Large intestine (tissue), 3 donors: ENCODE data around the gene B4GALT5. TPM values are rescaled to one million over a fixed set of nuclear protein-coding genes. Genes with fewer than 3 reads are reported as not detected.

Experiments used
- DNase-seq, 2 donors: peaks; one replicate each; pipeline versions ENCODE4 v3.0.0 to v3.0.0-alpha.2; 2013
- H3K27ac ChIP-seq: one replicate; pipeline ENCODE4 v1.5.1; 2013; ENCODE audit warnings: low read length
- H3K27me3 ChIP-seq: 2 replicates; pipeline ENCODE4 v1.6.1; 2013; ENCODE audit warnings: low read length; ENCODE audit not compliant: control insufficient read depth, insufficient read depth
- H3K36me3 ChIP-seq: 2 replicates; pipeline ENCODE4 v1.6.1; 2013; ENCODE audit warnings: low read length; ENCODE audit not compliant: control insufficient read depth, insufficient read depth
- H3K4me1 ChIP-seq: one replicate; pipeline ENCODE4 v1.6.1; 2013; ENCODE audit warnings: low read length; ENCODE audit not compliant: control insufficient read depth, insufficient read depth
- H3K4me3 ChIP-seq: one replicate; pipeline ENCODE4 v1.5.1; 2013; ENCODE audit warnings: low read length
- H3K9me3 ChIP-seq: one replicate; pipeline ENCODE4 v1.6.1; 2013; ENCODE audit warnings: mild to moderate bottlenecking, low read depth, low read length, moderate library complexity; ENCODE audit not compliant: control insufficient read depth
- WGBS: methylation state at CpG from one replicate; pipeline ENCODE4 v1.1.5; 2013; ENCODE audit warnings: low lambda C conversion rate; ENCODE audit not compliant: insufficient coverage; 5-methylcytosine and 5-hydroxymethylcytosine counted together
- polyA plus RNA-seq: library from polyadenylated mRNA; unstranded; fragments of 120-200 nt; gene quantifications from one replicate; pipeline ENCODE4 v1.2.1, GENCODE V29; 2013

Gene B4GALT5
- polyA plus RNA-seq, 1 donor: 51.2 TPM

DNA sequence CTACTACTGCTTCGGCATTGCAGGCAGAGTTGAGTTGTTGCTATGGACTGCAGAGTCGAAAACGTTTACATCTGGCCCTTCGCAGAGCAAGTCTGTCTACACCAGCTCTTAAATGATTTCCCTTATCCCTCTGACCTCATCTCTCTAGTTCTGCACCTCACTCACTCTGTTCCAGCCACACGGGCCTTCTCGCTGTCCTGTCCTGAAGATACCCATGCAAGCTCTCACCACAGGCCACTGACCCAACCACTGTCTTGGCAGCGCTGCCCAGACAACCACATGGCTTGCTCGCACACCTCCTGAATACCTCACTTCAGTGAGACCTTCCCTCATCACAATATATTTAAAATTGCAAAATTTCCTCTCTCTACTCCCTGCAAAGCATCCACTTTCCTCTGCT lies 31.4 kb downstream of the B4GALT5 start:
- Histone ChIP-seq H3K4me1 (peaks cover 75% of the 10 kb centered on the region), H3K4me3 (no peak overlapping the region), H3K27me3 (no peaks in the 10 kb centered on the region), H3K9me3 (no peaks in the 10 kb centered on the region), H3K27ac (peak overlapping the region; percentile 90), H3K36me3 (no peaks in the 10 kb centered on the region)
- DNase-seq: no peak
- WGBS: no CpG with 5 or more reads among the region's 8 CpGs

GRCh38 chr20:49681850-49682216 lies 31.8 kb downstream of the B4GALT5 start:
- 100% methylated on average over 1 of the region's 3 CpGs for WGBS
- H3K36me3 ChIP-seq: no peaks in the 10 kb centered on the region
- no peaks in the 10 kb centered on the region for H3K27me3 ChIP-seq
- H3K4me3 ChIP-seq: no peak overlapping the region
- peaks cover 75% of the 10 kb centered on the region for H3K4me1 ChIP-seq
- no peaks in the 10 kb centered on the region for H3K9me3 ChIP-seq
- peak overlapping the region; percentile 90 for H3K27ac ChIP-seq
- no peak for DNase-seq

DNA sequence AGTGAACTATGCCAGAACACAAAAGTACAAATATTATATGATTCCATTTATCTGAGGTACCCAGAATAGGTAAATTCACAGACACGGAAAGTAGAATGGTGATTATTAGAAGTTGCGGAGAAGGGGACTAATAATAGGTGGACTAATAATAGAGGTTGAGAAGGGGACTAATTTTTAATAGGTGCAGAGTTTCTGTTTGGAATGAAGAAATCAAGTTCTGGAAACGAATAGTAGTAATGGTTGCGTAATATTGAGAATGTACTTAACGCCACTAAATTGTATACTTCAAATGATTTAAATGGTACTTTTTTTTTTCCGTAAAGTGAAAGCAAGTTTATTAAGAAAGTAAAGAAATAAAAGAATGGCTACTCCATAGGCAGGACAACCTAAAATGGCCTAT lies 33.2 kb downstream of the B4GALT5 start:
- WGBS: 50% methylated on average over 5 of the region's 6 CpGs
- no peak overlapping the region for H3K4me3 ChIP-seq
- H3K27ac ChIP-seq: peak overlapping the region; percentile 90
- no peaks in the 10 kb centered on the region for H3K9me3 ChIP-seq
- no peak for DNase-seq
- no peaks in the 10 kb centered on the region for H3K27me3 ChIP-seq
- peaks cover 75% of the 10 kb centered on the region for H3K4me1 ChIP-seq
- no peaks in the 10 kb centered on the region for H3K36me3 ChIP-seq

DNA sequence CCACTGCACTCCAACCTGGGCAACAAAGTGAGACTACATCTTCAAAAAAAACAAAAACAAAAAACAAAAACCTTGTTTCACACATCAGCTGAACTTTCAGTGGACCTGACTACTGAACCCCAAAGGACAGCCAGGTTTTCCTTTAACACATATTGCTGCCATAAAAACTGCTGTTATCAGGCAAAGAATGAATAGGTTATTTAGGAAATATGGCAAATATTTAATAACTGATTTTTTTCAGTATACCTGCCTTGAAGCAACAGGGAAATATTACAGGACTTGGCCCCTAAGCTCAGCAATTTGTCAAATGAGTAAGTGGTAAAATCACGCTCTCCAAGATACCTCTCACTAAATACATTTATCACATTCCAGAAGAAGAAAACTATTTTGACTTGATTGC lies 34.0 kb downstream of the B4GALT5 start:
- Histone ChIP-seq H3K36me3 (no peaks in the 10 kb centered on the region), H3K4me1 (peaks cover 77% of the 10 kb centered on the region)

GRCh38 chr20:49677777-49678758 lies 35.6 kb downstream of the B4GALT5 start:
- Histone ChIP-seq H3K27me3 (no peaks in the 10 kb centered on the region), H3K27ac (peak overlapping the region; percentile 90), H3K9me3 (no peaks in the 10 kb centered on the region), H3K36me3 (no peaks in the 10 kb centered on the region), H3K4me3 (no peak overlapping the region), H3K4me1 (peaks cover 89% of the 10 kb centered on the region)
- 60% methylated on average over 1 of the region's 11 CpGs for WGBS
- DNase-seq: no peak

More for the DNA sequence above, 34.0 kb downstream of the B4GALT5 start:
- WGBS: 13% methylated on average over 1 of the region's 1 CpG
- peak in 1 of 2 donors; percentile 71 for DNase-seq
- H3K4me3 ChIP-seq: no peak overlapping the region
- no peaks in the 10 kb centered on the region for H3K9me3 ChIP-seq
- peak overlapping the region; percentile 90 for H3K27ac ChIP-seq
- H3K27me3 ChIP-seq: no peaks in the 10 kb centered on the region

DNA sequence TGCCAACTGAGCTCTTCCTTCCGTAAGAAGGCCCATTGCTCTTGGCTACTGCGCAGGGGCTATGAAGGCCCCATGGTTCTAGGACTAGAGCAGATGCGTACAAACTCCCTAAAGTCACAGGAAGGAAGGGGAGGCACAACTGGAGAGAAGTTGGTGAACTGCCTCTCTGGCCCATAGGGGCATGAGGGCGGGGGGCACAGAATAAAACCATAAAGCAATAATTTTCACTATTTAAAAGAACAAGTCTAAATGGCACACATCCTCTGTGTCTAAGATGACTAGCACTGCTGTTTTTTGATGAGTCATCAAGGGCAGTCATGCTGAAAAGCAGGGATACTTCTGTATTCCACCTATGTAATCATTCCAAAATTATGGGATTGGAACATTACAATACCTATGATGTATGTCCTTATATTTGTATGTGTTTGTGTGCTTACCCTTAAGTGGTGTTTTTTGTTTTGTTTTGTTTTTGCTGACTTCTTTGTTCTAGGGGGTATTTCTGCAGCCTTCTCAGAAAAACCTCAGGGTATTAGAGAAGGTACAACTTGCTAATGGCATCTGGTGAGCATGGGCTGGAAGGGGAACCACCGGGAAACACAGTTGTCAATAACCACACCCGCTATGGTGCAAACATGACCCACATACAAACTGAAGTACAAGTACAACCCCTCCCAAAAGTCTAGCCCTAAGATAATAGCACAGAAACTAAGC lies 36.9 kb downstream of the B4GALT5 start:
- H3K4me1 ChIP-seq: peaks cover 91% of the 10 kb centered on the region
- no CpG with 5 or more reads among the region's 6 CpGs for WGBS
- no peaks in the 10 kb centered on the region for H3K36me3 ChIP-seq
- peak overlapping the region; percentile 90 for H3K27ac ChIP-seq
- no peak overlapping the region for H3K4me3 ChIP-seq
- no peaks in the 10 kb centered on the region for H3K27me3 ChIP-seq
- H3K9me3 ChIP-seq: no peaks in the 10 kb centered on the region
- peak in 1 of 2 donors; percentile 59 for DNase-seq

- H3K9me3 ChIP-seq: no peaks in the 10 kb centered on the region
- H3K4me3 ChIP-seq: peak overlapping the region; percentile 1
- H3K27me3 ChIP-seq: no peaks in the 10 kb centered on the region
- peak overlapping the region; percentile 90 for H3K27ac ChIP-seq
- no CpG with 5 or more reads among the region's 9 CpGs for WGBS
- H3K36me3 ChIP-seq: no peaks in the 10 kb centered on the region
- DNase-seq: peak; percentile 82 to 91
- peaks cover 84% of the 10 kb centered on the region for H3K4me1 ChIP-seq
These were observed 38.1 kb downstream of the B4GALT5 start for GRCh38 chr20:49675368-49676151.

DNA sequence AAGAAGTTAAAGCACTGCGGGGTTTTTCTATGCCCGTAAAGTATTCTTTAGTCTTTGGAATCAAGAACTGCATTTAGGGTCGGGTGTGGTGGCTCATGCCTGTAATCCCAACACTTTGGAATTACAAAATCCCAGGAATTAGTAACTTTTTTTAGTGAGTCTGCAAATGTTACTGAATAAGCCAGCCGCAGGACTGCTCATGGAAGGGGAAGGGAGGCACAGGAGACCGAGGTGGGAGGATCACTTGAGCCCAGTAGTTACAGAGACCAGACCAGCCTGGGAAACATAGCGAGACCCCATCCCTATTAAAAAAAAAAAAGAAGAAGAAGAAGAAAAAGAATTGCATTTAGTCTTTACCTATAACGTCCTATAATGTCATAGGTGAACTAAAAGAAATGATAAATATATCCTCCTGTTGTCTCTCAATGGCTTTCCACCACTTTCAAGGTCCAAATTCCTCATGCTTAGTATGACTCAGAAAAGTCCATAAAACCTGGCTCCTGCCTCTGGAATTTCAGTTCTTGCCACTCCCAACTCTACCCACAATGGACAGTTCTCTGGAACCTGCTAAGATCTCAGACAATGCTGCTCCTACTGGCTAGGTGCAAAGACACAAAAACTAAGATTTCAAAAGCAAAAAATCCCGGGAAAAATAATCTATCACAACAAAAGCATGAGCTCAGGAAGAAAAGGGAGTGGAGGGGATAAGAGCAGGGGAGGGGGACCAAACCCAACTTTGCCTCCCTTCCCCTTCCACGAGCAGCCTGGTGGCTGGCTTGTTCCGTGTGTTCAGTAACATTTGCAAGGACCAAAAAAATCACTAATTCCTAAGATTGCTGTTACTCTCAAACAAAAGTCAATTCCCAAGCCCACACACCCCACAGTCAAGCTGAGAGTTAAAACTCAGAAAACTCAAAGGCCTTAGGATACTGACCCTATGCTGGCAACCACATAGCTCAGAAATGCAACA lies 39.0 kb downstream of the B4GALT5 start:
- no peaks in the 10 kb centered on the region for H3K9me3 ChIP-seq
- H3K27ac ChIP-seq: peak overlapping the region; percentile 90
- H3K36me3 ChIP-seq: no peaks in the 10 kb centered on the region
- peak overlapping the region; percentile 1 for H3K4me3 ChIP-seq
- H3K27me3 ChIP-seq: no peaks in the 10 kb centered on the region
- 7% methylated on average over 3 of the region's 10 CpGs for WGBS
- peaks cover 78% of the 10 kb centered on the region for H3K4me1 ChIP-seq
- DNase-seq: peak; percentile 90 to 96

DNA sequence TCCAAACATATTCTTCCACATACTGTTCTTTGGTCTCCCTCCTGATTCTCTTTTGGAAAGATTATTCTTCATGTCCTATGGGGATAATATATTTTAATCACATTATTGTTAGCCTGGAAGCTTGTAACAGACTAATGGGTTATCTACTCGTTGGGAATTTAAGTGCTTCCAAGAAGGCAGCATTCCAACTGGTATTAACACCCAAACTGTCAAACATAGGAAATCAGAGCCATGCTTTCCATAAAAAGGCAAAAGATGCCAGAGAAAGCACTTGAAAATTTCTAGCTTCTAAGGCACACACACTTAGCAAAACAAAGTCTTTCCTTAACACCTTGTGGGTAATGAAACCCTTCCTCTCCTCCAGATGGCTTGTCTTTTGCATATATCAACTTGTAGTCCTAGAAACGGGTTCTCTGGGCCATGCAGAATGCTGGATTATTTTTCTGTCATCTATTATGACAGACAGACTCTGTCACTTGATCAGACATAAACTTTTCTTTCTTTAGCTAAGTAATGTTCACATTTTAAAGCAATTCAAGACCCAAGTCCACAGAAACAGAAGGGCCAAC lies 41.5 kb downstream of the B4GALT5 start:
- Histone ChIP-seq H3K4me3 (no peak overlapping the region), H3K27me3 (no peaks in the 10 kb centered on the region), H3K9me3 (no peaks in the 10 kb centered on the region), H3K4me1 (peaks cover 75% of the 10 kb centered on the region), H3K36me3 (no peaks in the 10 kb centered on the region), H3K27ac (peak overlapping the region; percentile 52)
- no peak for DNase-seq
- 40% methylated on average over 1 of the region's 2 CpGs for WGBS
